A172 (cell line): Measurements from ENCODE around the gene RMND5A. TPM values are rescaled to one million over a fixed set of nuclear protein-coding genes. Genes with fewer than 3 reads are reported as not detected.

Experiments
- DNase-seq: peaks from one replicate; pipeline ENCODE4 v3.0.0-alpha.2; 2015; ENCODE audit warnings: low spot score
- total RNA-seq: library from RNA; depleted of rRNA; stranded (reverse); fragments of >200 nt; shearing (Covaris generic); gene quantifications from 2 replicates; pipeline ENCODE4 v1.2.3, GENCODE V29; 2014

Gene RMND5A
- total RNA-seq, 1 experiment from 2014 or later: 42.4 TPM

DNA sequence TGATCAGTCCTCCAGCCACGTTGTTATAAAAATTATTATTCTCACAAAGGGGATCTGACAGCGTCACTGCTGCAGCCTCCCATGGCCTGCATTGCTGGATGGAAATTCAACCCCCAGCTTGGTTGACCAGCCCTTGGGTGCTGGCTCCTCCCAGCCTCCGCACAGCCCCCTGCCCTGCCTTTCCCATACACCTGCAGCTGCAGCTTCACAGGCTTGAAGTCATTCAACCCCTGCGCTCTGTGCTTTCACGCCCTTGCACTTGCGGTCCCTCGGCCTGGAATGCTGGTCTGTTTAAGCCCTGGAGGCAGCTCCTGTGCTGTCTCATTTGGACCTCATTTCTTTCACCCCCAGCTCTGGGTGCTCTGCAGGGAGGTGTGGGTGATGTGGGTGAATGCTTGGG lies 71.5 kb downstream of the RMND5A start:
- no peak for DNase-seq

DNA sequence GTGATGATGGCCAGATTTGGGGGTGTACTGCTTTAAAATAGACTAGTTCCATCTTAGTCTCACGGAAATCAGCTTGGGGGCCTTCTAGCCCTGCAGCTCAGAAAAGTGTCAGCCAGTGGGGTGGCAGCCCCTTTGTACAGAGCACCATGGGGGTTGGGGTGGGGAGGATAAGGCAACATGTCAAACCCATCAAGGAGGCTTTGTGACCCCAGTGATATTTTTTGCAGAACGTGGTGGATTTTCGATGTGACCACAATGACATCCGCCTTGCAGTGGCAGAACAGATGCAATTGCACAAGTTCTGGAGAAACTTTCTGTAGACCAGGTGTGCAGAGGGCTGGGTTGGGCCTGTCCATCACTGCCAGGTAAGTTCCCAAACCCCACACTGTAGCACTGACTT lies 73.7 kb downstream of the RMND5A start:
- DNase-seq: no peak

DNA sequence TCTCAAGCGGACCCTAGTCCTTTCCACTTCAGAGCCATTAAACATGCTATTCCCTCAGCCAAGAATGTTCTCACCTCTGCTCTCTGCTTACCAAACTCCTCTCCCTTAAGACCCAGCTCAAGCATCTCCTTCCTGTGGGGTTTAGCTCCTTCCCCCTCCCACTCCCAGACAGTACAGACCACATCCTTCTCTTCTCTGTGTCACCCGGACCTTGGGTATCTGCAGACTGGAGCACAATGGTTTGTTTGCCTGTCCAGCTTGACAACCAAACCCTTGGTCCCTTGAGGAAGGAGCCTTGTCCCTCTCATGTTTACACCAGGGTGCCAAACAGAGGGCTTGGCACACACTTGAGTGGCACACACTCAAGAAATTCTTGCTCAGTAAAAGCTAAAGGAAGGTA lies 74.8 kb downstream of the RMND5A start:
- no peak for DNase-seq

DNA sequence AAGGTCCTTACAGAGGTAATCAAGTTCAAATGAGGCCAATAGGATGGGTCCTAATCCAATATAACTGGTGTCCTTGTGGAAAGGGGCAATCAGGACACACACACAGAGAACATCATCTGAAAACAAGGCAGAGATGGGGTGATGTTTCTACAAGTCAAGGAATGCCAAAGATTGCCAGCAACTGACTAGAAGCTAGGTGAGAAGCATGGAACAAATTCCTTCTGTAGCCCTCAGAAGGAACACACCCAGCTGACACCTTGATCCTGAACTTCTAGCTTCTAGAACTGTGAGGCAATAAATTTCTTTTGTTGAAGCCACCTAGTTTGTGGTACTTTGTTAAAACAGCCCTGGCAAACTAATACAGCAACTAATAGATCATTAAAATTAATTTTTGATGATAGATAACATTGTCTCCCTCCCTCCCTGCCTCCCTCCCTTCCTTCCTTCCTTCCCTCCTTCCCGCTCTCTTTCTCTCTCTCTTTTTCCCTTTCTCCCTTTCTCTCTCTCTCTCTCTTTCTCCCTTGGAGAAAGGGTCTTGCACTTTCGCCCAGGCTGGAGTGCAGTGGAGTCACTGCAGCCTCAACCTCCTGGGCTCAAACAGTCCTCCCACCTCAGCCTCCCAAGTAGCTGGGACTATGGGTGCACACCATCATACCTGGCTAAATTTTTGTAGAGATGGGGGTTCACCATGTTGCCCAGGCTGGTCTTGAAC lies 80.9 kb downstream of the RMND5A start:
- DNase-seq: no peak

DNA sequence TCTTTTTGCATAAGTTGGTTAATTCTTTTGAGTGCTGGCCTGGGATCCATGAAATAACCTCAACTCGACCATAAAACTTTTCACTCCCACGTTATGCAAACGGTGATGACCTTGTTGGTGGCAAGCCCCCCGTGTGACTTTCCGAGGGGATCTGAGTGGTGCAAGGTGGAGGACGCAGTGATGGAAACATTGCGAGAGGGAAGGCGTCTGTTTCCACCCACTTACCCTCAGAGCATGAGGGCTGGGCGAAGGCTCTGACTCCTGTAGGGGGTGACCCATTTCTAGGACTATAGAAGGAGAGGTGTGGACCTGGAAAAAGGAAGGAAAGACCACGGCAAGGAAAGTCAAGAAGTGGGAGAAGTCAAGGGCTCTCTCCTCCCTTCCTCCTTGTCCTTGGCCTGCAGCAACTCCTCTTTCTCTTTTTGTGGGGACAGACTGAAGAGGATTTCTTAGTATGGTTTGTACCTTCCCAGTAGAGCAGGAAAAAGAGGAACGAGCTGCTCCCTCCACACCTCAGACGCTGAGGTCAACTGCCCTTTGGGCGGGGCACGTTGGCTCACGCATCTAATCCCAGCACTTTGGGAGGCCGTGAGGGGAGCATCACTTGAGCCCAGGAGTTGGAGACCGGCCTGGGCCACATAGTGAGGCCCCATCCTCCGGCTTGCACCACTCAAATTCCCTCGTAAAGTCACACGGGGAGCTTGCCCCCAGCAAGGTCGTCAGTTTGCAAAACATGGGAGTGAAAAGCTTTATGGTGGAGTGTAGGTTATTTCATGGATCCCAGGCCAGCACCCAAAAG lies 86.2 kb downstream of the RMND5A start:
- DNase-seq: no peak

DNA sequence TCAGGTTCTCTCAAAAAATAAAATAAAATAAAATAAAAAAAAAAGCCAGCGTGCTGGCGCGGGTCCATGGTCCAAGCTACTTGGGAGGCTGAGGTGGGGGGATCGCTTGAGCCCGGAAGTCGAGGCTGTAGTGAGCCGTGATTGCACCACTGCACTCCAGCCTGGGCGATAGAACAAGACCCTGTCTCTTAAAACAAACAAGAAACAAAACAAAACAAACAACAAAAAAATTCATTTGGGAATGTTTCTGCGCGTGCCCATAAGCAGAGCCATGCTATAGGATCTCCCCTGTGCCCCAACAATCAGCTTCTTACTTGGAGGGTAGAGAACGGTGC lies 87.0 kb downstream of the RMND5A start:
- no peak for DNase-seq

DNA sequence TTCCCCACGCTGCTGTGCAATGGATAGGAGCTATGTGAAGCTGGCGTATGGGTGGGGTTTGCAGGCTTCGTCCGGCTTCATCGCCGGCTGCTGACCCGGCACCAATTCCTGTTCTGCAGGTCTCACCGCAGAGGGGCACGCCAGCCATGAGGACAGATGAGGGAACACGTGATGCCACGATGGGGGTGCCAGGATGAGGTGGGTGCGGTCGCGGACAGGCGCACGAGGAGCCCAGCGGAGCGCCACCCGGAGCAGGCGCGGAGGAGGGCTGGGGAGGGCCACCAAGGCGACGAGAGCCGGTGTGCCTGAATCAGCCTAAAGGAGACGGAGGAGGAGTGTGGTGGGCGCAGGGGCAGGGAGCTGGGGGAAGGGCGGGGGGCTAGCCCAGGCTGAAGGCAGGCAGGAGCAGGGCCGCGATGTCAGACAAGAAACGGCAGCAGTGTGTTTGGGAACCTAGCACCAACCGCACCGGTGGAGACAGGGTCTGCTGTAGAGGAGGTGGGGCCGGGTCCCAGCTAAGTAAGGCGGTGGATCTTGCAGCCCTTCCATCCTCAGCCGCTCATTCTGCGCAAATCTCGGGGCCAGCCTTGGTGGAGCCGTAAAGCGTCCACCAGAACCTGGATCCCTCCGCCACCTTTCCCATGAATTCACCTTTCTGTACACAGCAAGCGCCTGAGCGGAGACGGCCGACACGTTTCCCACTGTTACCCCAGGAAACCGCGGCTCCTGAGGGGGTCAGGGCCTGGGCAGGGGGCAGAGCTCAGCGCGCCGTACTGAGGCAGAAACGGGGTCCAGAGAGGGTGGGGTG lies 87.6 kb downstream of the RMND5A start:
- peak; percentile 8 for DNase-seq

DNA sequence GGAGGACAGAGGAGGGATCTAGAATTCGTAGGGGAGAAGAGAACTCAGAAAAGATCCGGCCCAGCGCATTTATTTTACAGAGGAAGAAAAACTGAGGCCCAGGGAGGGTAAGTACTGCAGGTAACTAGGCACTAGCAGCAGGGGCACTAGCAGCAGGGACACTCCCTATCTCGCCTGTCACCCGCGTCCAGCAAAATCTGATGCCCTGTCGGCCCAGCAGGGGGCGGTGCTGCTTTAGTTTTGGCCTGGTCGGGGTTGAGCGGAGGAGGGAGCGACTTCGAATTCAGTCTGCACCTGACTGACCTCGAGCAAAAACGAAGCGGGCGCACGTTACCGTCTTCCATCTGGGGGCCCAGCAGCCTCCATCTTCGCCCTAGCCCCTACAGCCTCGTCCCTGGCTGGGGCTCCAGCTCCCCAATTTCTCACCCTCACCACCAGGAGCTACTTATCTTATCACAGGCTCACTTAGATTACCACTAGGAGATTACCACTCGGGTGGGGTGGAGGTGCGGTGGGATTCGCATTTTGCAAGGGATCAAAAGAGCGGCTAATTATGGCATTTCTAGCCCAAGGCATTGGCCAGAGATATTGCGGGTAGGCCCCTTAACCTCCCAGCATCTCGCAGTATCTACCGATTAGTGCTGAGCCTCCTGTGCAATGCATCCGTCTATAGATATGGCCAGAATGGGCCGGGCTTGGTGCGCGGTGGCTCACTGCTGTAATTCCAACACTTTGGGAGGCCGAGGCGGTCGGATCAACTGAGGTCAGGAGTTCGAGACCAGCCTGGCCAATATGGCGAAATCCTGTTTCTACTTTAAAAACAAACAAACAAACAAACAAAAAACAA lies 88.4 kb downstream of the RMND5A start:
- DNase-seq: peak; percentile 80

DNA sequence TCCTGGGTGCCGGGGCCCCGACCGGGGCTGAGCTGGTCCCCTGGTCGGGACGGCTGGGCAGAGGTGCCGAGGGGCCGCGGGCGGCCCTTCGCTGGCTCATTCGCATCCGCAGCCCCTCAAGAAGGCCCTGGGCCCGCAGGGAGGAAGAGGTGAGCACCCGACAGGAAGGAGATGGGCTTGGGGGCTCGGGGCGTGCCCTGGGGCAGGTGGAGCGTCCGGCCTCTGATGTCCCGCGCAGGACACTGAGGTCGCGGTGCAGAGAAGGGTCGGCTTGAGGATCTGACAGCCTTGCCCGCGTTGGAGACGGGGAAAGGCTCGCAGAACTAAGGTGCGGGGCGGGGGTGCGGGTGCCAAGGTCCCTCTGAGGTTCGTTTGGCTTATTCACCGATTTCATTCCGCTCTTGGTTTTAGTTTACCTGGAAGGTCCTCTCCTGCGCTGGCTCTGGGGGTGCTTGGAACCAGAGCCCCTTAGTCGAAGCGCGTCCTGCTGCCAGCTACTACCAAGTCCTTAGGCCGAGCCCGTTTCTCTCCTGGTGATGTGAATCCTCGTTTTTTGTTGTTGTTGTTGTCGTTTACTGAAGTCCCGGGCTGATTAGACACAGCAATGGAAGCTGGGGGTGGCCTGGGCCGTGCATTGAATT lies 89.5 kb downstream of the RMND5A start:
- DNase-seq: no peak

DNA sequence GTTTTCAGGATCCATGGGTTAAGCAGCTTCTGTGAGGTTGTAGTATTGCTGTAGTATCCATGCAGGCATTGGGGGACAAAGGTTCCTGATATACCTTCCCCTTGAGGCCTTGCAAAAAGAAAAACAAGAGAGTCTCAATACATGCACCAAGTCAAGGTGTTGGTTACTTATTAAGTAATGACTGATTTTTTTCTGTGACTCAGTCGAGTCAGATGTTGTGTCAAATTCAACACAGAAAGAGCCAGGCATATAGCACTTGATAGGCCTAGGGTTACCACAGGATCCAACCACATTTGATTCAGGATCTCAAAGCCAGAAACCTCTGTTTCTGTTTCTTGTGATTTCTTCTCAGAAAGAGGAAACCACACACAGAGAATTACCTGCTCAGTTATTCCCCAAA lies 95.5 kb downstream of the RMND5A start:
- DNase-seq: no peak

DNA sequence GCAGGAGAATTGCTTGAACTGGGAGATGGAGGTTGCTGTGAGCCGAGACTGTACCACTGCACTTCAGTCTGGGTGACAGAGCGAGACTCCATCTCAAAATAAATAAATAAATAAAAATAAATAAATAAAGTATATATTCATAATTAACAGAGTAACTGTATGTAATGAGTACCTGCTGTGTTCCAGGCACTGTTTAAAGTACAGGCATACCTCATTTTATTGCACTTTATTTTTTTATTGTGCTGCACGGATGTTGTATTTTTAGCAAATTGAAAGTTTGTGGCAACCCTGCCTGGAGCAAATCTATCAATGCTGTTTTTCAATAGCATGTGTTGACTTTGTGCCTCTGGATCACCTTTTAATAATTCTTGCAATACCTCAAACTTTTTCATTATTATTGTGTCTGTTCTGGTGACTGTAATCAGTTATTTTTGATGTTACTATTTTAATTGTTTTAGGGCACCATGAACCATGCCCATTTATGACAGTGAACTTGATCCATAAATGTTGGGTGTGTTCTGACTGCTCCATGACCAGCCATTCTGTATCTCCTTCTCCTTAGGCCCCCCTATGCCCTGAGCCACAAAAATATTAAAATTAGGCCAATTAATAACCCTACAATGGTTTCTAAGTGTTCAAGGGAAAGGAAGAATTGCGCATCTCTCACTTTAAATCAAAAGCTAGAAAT lies 98.2 kb downstream of the RMND5A start:
- DNase-seq: no peak

DNA sequence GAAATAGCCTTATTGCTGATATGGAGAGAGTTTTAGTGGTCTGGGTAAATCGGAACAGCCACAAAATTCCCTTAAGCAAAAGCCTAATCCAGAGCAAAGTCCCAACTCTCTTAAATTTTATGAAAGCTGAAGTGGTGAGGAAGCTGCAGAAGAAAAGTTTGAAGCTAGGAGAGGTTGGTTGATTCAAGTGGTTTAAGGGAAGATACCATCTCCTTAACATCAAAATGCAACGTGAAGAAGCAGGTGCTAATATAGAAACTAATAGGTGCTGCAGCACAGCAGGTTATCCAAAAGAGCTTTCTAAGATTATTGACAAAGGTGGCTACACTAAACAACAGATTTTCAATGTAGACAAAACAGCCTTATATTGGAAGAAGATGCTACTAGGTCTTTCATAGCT lies 98.9 kb downstream of the RMND5A start:
- no peak for DNase-seq

DNA sequence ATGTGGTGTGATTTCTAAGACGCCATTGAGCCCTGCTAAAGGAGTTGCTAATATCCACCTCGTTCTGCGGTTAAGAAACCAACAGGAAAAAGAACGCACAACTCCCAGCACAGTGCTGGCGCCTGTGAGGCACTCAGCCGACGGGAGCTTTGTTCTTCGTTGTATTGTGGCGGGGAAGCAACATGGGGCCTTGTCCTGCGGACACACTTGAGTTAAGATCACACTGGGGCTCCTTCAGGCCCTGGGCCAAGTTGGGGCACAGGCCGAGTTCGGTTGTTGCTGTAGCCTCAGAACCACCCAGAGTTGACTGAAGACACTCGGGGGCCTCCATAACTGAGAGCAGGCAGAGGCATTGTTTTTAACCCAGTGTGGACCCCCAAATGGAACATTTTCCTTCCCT lies 101.2 kb downstream of the RMND5A start:
- DNase-seq: no peak

DNA sequence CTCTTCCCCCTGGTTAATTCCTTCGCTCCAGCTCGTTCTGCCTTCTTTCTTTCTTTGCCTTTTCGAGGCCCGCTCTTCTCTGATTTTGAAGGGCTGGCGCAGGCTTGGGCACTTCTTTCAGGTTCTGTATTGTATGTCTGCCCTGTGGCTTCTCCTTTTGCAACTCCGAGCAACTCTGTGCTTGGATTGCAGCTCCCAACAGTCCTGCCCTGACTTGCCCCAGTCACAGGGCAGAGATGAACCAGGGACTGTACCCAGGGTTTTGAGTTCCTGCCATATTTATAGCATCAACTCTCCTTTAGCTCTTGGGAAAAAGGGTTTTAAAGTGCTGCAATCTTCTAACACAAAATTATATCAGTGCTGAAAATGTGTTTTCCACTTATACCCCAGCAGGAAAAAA lies 101.8 kb downstream of the RMND5A start:
- no peak for DNase-seq

DNA sequence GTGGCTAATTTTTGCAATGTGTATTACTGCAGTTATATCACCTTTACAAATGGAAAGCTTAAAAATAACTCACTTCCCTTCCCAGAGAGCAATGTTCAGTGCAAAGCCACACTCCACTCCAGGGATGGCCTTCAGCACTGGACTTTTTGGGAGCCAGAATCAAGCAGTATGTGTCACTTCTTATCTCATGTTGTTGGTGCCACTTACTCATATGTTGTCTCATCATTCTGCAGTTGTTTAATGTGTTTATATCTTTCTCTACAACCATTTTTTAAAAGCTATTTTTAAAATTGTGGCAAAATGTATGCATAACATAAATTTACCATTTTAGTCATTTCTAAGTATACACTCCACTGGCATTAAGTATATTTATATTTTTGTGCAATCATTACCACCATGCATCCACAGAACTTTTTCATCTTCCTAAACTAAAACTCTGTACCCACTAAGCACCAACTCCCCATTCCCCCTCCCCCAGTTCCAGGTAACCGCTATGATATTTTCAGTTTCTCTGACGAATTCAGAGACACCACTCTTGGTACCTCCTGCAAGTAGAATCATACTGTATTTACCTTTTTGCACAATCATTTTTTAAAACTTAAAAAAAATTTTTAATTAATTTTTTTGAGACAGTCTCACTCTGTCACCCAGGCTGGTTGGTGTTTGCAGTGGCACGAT lies 102.7 kb downstream of the RMND5A start:
- no peak for DNase-seq

DNA sequence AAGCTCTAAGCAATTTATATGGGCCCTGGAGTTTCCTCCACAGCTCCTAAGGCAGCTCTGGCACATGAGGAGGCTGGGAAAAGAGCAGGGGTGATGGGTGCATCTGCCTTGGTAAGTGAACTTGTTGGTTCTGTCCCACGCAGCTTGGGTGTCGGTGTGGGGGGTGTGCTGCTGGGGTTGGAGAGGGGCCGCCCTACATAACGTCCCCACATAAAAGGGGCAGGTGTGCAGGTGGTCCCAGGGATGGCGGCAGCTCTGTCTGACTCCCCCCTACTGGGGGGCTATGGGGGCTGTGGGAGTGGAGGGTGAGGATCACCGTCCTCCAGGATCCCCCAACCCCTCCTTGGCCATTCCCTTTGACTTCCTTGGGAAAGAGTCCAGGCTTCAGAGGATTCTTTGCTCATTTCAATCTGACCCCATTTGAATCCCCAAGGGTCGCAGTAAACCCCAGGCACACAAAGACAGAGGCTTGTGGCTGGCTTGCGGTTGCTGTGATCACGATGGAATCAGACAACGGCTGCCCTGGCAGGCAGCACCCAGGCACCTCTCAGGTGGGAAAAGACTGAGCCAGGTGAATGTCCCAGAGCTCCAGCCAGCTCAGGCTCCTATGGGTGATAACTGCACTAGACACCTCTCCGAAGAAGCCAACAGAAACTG lies 105.1 kb downstream of the RMND5A start:
- no peak for DNase-seq

DNA sequence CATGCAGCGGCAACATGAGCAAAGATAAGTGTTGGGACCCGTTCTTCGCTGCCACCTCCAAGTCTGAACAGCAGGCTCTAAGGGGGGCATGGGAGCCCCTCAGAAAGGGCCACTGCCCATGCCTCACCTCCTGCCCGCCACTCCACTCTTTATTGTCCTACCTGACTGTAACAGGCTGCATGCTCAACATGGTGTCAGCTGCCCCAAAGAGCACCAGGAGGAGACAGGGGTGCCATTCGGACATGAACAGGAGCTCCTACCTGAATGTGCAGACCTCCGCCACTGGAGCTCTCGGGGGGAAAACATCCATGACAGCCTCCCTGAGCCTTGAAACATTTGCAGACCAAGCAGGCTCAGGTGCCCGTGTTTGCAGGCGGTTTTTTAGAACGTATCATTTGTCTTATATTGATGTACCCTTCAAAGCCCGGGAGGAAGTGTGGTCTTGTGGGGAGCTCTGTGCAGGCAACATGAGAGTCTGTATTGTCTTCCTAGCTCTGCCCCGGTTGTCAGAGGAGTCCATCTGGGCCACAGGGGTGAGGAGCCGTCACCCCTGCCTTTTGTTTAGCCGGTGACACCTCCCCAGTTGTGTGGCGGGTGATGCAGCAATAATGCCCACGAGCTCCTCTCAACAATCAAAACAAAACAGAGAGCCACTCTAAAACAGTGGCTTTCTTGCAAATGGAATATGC lies 105.7 kb downstream of the RMND5A start:
- no peak for DNase-seq

DNA sequence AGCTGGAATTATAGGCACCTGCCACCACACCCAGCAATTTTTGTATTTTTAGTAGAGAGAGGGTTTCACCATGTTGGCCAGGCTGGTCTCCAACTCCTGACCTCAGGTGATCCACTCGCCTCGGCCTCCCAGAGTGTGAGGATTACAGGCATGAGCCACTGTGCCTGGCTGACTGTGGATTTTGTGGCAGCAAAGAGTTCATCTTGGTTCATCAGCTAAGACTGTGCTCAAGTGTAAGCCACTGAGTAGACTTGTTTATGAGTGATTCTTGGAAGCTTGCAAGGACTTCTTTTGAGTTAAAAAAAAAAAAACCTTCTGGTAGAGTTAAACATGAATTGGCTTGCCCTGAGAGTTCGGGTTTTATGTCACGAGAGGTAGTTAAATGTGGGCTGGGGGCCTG lies 106.9 kb downstream of the RMND5A start:
- no peak for DNase-seq
